ENCODE data around the gene NDST3. TPM values are rescaled to one million over a fixed set of nuclear protein-coding genes. Genes with fewer than 3 reads are reported as not detected.

NDST3 gene
- total RNA-seq, 1 donor from 2014 or later, result 0.49 TPM

- Histone ChIP-seq H3F3A (ENCODE audit: low read depth) (no peaks in the 10 kb centered on the region), H3K9me3 (ENCODE audit: low read depth) (no peaks in the 10 kb centered on the region), H3K27ac (no peak overlapping the region), H3K27me3 (no peaks in the 10 kb centered on the region), H4K20me1 (ENCODE audit: low read depth) (no peaks in the 10 kb centered on the region), H3K4me3 (no peak overlapping the region), H3K4me2 (no peak overlapping the region), H3K9ac (no peak overlapping the region), H3K79me2 (ENCODE audit: low read depth) (no peaks in the 10 kb centered on the region), H3K4me1 (no peaks in the 10 kb centered on the region), H3K36me3 (no peaks in the 10 kb centered on the region), H2AFZ (replicated peaks) (no peak overlapping the region)
- H3K27ac Mint-ChIP-seq, result no peak overlapping the region
- H3K27me3 Mint-ChIP-seq (ENCODE audit: insufficient read depth, low read depth), result peaks cover 2% of the 10 kb centered on the region
- no peak for TF ChIP-seq CTCF (IDR thresholded peaks at IDR 0.05)
- no peaks in the 10 kb centered on the region for H3K9me3 Mint-ChIP-seq
- H3K36me3 Mint-ChIP-seq, result no peaks in the 10 kb centered on the region
- no peaks in the 10 kb centered on the region for H3K4me1 Mint-ChIP-seq
- no peak overlapping the region for H3K4me3 Mint-ChIP-seq
- DNase-seq (ENCODE audit: low spot score), result no peak
These were observed 67.9 kb downstream of the NDST3 start for GRCh38 chr4:118102195-118102594.

GRCh38 chr4:118112117-118113046 is 78.1 kb downstream of the NDST3 start:
- no peak overlapping the region for H3K4me3 Mint-ChIP-seq
- H3K9me3 Mint-ChIP-seq, result no peaks in the 10 kb centered on the region
- Histone ChIP-seq H3K4me1 (no peaks in the 10 kb centered on the region), H3K4me3 (no peak overlapping the region), H3K9ac (no peak overlapping the region), H3F3A (ENCODE audit: low read depth) (no peaks in the 10 kb centered on the region), H3K36me3 (no peaks in the 10 kb centered on the region), H3K27me3 (no peaks in the 10 kb centered on the region), H3K27ac (no peak overlapping the region), H3K9me3 (ENCODE audit: low read depth) (no peaks in the 10 kb centered on the region), H3K4me2 (no peak overlapping the region), H3K79me2 (ENCODE audit: low read depth) (no peaks in the 10 kb centered on the region), H2AFZ (replicated peaks) (no peak overlapping the region), H4K20me1 (ENCODE audit: low read depth) (no peaks in the 10 kb centered on the region)
- H3K27me3 Mint-ChIP-seq (ENCODE audit: insufficient read depth, low read depth), result no peaks in the 10 kb centered on the region
- no peak for DNase-seq (ENCODE audit: low spot score)
- H3K4me1 Mint-ChIP-seq, result no peaks in the 10 kb centered on the region
- no peak overlapping the region for H3K27ac Mint-ChIP-seq
- TF ChIP-seq CTCF (IDR thresholded peaks at IDR 0.05) (no peak), EZH2phosphoT487 (IDR thresholded peaks at IDR 0.05) (no peak), EZH2 (IDR thresholded peaks at IDR 0.05) (no peak)
- H3K36me3 Mint-ChIP-seq, result no peaks in the 10 kb centered on the region

GRCh38 chr4:118113220-118113619 is 78.9 kb downstream of the NDST3 start:
- H3K27ac Mint-ChIP-seq, result no peak overlapping the region
- Histone ChIP-seq H3K4me1 (no peaks in the 10 kb centered on the region), H3K27me3 (no peaks in the 10 kb centered on the region), H3K4me3 (no peak overlapping the region), H3K4me2 (no peak overlapping the region), H4K20me1 (ENCODE audit: low read depth) (no peaks in the 10 kb centered on the region), H2AFZ (replicated peaks) (no peak overlapping the region), H3K9me3 (ENCODE audit: low read depth) (no peaks in the 10 kb centered on the region), H3K9ac (no peak overlapping the region), H3K36me3 (no peaks in the 10 kb centered on the region), H3F3A (ENCODE audit: low read depth) (no peaks in the 10 kb centered on the region), H3K79me2 (ENCODE audit: low read depth) (no peaks in the 10 kb centered on the region), H3K27ac (no peak overlapping the region)
- no peak overlapping the region for H3K4me3 Mint-ChIP-seq
- no peaks in the 10 kb centered on the region for H3K36me3 Mint-ChIP-seq
- no peak for DNase-seq (ENCODE audit: low spot score)
- TF ChIP-seq CTCF (IDR thresholded peaks at IDR 0.05) (no peak), EZH2phosphoT487 (IDR thresholded peaks at IDR 0.05) (no peak), EZH2 (IDR thresholded peaks at IDR 0.05) (no peak)
- H3K9me3 Mint-ChIP-seq, result no peaks in the 10 kb centered on the region
- no peaks in the 10 kb centered on the region for H3K27me3 Mint-ChIP-seq (ENCODE audit: insufficient read depth, low read depth)
- no peaks in the 10 kb centered on the region for H3K4me1 Mint-ChIP-seq

Measured in neural progenitor cell (in vitro differentiated cells).